Eye (tissue), 1 donor: ENCODE results near the gene CEP170.
A peak's percentile ranks its signal among the peaks of the same experiment; 100 is the strongest.
"Not testable (repeated sequence)": the region's sequence is repeated elsewhere in the genome, so short reads cannot be mapped to it uniquely, and the experiment has no call there.

ENCODE experiments used
- DNase-seq: peaks from one replicate; pipeline ENCODE4 v3.0.0-alpha.2; 2015

The CEP170 gene

GRCh38 chr1:243150906-243151305 is 104.2 kb downstream of the CEP170 start:
- DNase-seq: not testable (repeated sequence)

- not testable (repeated sequence) for DNase-seq
These were observed 106.0 kb downstream of the CEP170 start for GRCh38 chr1:243149120-243149519.

- not testable (repeated sequence) for DNase-seq
These were observed 107.7 kb downstream of the CEP170 start for GRCh38 chr1:243147351-243147750.

- not testable (repeated sequence) for DNase-seq
These were observed 114.6 kb downstream of the CEP170 start for GRCh38 chr1:243140498-243140897.

- DNase-seq: peak; percentile 16
These were observed 132.1 kb downstream of the CEP170 start for GRCh38 chr1:243122876-243123409.

- DNase-seq: not testable (repeated sequence)
These were observed 133.1 kb downstream of the CEP170 start for GRCh38 chr1:243121939-243122338.

DNA sequence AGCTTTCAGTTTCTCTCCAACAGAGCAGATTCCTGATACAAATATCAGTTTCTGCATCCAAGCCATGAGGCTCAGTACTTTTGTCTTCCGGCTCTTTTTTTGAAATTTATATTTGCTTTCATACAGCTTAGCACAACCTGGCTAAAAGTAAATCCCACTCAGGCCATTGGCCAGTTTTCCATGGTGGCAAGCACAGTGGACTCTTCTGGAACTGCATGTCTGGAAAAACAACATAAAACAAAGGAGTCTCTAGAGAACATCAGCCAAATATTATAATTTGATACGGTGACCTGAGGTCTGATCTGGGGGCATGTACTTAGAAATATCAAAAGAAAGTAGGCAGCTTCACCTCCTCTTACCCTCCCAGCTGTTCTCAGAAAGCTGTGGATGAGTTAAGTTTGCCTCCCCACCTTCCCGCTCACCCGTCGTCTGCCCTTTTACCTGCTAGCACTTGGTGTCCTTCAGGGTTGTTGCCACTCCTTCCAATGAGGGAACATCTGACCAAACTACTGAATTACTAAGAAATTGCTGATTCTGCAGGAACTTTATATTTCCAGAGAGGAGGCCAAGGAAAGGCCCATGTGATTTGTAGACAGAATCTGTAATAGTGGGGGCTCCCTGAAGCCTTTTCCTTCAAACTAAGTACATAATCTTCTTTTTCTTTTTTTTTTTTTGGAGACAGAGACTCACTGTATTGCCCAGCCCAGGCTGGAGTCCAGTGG is 136.3 kb downstream of the CEP170 start:
- DNase-seq: not testable (repeated sequence)

DNA sequence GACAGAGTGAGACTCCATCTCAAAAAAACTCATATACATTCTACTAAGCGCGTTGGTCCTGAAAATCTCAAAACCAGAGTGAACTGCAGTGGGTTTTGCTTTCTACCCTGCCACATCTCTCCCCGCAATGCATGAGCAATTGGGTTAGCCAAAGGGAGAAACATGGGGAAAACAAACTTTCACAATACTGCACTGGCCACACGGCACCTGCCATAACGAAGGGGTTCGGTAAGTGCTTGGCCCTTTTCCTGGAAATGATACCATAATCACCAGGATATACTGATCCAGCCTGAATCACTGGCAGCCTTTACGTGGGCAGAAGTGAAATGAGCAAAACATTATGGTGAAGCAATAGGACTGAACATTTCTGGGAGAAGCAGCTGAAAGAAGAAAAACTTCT is 138.9 kb downstream of the CEP170 start:
- DNase-seq: not testable (repeated sequence)

DNA sequence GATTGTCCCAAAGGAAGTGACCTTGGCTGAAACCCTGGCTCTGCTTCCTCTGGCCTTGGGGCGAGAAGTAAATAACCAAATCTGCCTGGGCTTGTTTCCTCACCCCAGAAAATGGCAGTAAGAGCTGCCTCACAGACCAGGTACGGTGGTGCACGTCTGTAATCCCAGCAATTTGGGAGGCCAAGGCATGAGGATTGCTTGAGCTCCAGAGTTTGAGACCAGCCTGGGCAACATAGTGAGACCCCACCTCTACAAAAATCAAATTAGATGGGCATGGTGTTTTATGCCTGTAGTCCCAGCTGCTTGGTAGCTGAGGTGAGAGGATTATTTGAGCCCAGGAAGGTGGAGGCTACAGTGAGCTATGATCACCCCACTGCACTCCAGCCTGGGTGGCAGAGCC is 140.3 kb downstream of the CEP170 start:
- not testable (repeated sequence) for DNase-seq

- DNase-seq: peak; percentile 18
These were observed 140.9 kb downstream of the CEP170 start for GRCh38 chr1:243114059-243114713.

- not testable (repeated sequence) for DNase-seq
These were observed 147.9 kb downstream of the CEP170 start for GRCh38 chr1:243107171-243107570.

DNA sequence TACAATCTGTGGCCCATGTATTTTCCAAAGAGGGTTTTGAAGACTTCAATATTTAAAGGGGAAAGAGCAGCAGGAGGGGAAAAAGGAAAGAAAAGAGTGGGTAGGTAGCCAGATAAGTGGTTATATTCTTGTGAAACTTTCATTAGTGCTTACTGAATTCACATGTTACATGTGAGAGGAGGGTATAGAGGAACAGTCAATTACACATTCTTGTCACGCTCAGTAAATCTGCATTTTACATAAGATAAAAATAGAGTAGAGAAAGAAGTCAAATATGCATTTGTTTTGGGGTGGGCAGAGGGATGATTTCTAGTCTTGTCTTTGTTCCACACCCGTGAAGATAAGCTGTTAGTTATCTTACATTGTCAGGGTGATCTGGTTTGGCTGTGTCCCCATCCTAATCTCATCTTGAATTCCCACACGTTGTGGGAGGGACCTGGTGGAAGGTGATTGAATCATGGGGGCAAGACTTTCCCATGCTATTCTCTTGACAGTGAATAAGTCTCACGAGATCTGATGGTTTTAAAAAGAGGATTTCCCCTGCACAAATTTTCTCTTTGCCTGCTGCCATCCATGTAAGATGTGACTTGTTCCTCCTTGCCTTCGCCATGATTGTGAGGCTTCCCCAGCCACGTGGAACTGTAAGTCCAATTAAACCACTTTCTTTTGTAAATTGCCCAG is 149.3 kb downstream of the CEP170 start:
- DNase-seq: not testable (repeated sequence)

DNA sequence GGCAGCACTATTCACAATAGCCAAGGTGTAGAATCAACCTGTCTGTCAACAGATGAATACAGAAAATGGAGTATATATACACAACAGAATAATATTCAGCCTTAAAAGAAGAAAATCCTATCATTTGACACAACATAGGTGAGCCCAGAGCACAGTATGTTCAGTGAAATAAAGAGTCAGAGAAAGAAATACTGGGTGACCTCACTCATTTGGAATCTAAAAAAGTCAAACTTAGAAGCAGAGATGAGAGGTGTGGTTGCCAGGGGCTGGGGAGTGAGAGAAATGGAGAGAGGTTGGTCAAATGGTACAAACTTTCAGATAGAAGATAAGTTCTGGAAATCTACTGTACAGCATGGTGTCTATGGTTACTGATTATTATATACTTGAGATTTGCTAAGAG is 150.0 kb downstream of the CEP170 start:
- DNase-seq: not testable (repeated sequence)

- not testable (repeated sequence) for DNase-seq
These were observed 150.6 kb downstream of the CEP170 start for GRCh38 chr1:243104452-243104851.

DNA sequence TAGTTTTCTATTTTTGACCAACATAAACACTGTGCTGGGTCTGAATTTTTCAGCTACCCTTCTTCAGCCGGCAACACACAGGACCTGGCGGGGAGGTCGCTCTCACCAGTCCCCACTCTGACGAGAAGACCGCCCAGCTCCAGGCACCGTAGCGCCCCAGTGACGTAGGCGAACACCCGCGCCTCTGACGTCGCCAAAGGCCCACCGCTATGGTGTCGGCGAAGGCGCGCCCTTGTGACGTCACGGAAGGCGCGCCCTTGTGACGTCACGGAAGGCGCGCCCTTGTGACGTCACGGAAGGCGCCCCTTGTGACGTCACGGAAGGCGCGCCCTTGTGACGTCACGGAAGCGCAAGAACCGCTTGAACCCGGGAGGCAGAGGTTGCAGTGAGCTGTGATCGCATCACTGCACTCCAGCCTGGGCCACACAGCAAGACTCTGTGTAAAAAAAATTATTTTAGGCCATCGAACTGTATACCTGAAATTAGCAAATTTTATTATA is 153.5 kb downstream of the CEP170 start:
- DNase-seq: peak; percentile 50

- DNase-seq: not testable (repeated sequence)
These were observed 167.7 kb downstream of the CEP170 start for GRCh38 chr1:243087368-243087767.
